Aorta (tissue), 5 donors: ENCODE measurements around the gene TBX3. TPM values are rescaled to one million over a fixed set of nuclear protein-coding genes. Genes with fewer than 3 reads are reported as not detected.
"Not testable (repeated sequence)": the region's sequence is repeated elsewhere in the genome, so short reads cannot be mapped to it uniquely, and the experiment has no call there.

ENCODE experiments used
- ATAC-seq: fragments of 200-7000 bp; cut with Tn5 transposase; one replicate; pipeline ENCODE4 v1.9.1; 2022; ENCODE audit warnings: moderate library complexity; ENCODE audit not compliant: low FRiP score
- DNase-seq, 2 donors: peaks; one replicate each; pipeline ENCODE4 v3.0.0-alpha.2; 2020
- H3K27ac ChIP-seq, 2 donors: one replicate each; pipeline ENCODE4 v1.5.1; 2013; ENCODE audit warnings: low read length in 2 of 2, mild to moderate bottlenecking in 2 of 2, moderate library complexity in 2 of 2, control low read depth in 1 of 2, inconsistent platforms in 1 of 2, low read depth in 1 of 2
- H3K27me3 ChIP-seq, 2 donors: one replicate each; pipeline ENCODE4 v1.6.1; 2013; ENCODE audit warnings: control low read depth in 1 of 2, low read length in 1 of 2, mild to moderate bottlenecking in 1 of 2, moderate library complexity in 1 of 2; ENCODE audit not compliant: insufficient read depth in 2 of 2, control insufficient read depth in 1 of 2
- H3K36me3 ChIP-seq, 2 donors: one replicate each; pipeline ENCODE4 v1.6.1; 2013; ENCODE audit warnings: control low read depth in 1 of 2, low read length in 1 of 2, mild to moderate bottlenecking in 1 of 2; ENCODE audit not compliant: insufficient read depth in 2 of 2, control insufficient read depth in 1 of 2
- H3K4me1 ChIP-seq, 2 donors: one replicate each; pipeline ENCODE4 v1.6.1; 2013; ENCODE audit warnings: low read length in 2 of 2, control low read depth in 1 of 2, mild to moderate bottlenecking in 1 of 2, moderate library complexity in 1 of 2; ENCODE audit not compliant: insufficient read depth in 2 of 2, control insufficient read depth in 1 of 2
- H3K4me3 ChIP-seq, 2 donors: one replicate each; pipeline ENCODE4 v1.5.1; 2013; ENCODE audit warnings: low read length in 2 of 2, control low read depth in 1 of 2, mild to moderate bottlenecking in 1 of 2
- H3K9me3 ChIP-seq: one replicate; pipeline ENCODE4 v1.6.1; 2013; ENCODE audit warnings: mild to moderate bottlenecking, low read length; ENCODE audit not compliant: control insufficient read depth
- WGBS, 2 donors: extraction: QIAGEN DNeasy Blood & Tissue Kit; methylation state at CpG; one replicate each; pipeline ENCODE4 v1.1.7; 2013; 5-methylcytosine and 5-hydroxymethylcytosine counted together
- intact Hi-C, 2 donors: fragments of 100-400 bp; cut with DNase I; formaldehyde crosslinking; loops; one replicate each; pipeline versions ENCODE4 v1.14.2 to v1.15.0; 2022
- long read RNA-seq, 2 donors: library from polyadenylated mRNA; unstranded; transcript quantifications; one replicate each; pipeline ENCODE4 v2.0.0, GENCODE V29; 2020 to 2021
- polyA plus RNA-seq, 2 donors: library from polyadenylated mRNA; stranded (reverse); fragments of 200-250 nt; gene quantifications; one replicate each; pipeline ENCODE4 v1.2.3, GENCODE V29; 2013
- total RNA-seq, 2 donors: library from RNA; stranded (reverse); fragmentation: NEBNext Ultra II Directional; extraction: Animal tissue kit (Norgen Biotek cat#: 25700); gene quantifications; one replicate each; pipeline ENCODE4 v1.2.1, GENCODE V29; 2021
- donor health status: healthy with polysubstance abuse.
- donor health status: Bipolar disorder and iron deficiency.
- donor health status: DM: no; HTN: no; CAD: no.
- donor health status: DM: no; HTN: no; CAD: no.
- donor health status: DM: yes; HTN: yes; CAD: no.

TBX3 gene
- 1 to 10 TPM; 3.7 to 6.8 TPM for total RNA-seq
- polyA plus RNA-seq, result 1 to 10 TPM; 2.2 to 5.1 TPM
- long read RNA-seq, donor 1, full-length matches to known transcripts, result 1 of 11 reads
- long read RNA-seq, donor 1, partial matches to known transcripts, result 10 of 11 reads
- long read RNA-seq, donor 1, other reads (novel, unspliced or antisense), result 0 of 11 reads
- long read RNA-seq, donor 2, full-length matches to known transcripts, result 2 of 15 reads
- long read RNA-seq, donor 2, partial matches to known transcripts, result 13 of 15 reads
- long read RNA-seq, donor 2, other reads (novel, unspliced or antisense), result 0 of 15 reads

DNA sequence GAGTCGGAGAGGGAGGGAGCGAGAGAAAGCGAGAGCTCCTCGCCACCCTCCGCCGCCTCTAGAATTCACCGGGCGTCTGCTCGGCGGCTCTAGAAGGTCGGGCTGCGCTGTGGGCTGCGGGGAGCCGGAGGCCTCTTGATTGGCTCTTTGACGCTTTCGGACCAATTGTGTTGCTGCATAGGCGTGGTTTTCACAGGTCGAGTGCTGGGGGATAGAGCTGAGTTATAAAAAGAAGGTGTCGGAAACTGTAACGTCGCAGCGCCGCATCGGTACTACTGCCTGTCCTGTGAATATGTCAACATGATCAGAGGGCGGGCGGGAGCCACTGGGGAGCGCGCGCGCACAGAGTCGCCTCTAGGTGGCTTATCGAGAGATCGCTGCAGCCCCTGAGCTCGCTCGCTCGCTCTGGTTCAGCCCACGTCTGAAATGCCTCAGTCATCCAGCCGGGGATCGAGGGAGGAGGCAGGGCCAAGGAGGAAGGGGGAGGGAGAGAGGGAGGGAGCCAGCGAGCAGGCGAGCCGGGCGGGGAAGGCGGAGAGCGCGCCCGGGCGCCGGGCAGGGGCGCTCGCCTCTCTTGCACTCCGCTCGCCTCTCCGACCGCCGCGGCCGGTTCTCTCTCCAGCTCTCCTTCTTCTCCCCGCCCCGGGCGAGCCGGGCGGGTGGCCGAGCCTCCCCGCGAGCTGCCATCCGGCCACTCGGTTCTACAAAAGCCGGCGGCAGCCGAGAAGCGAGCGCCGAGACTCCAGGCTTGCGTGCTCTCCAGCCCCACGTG lies at the start of gene TBX3:
Gene TBX3, minus strand, starts transcription at position 78 of the 772 bp plus-strand sequence. CDS start 975 bp downstream, outside the sequence.
- Histone ChIP-seq H3K27me3 (peaks cover 0 to 2% of the 10 kb centered on the region in 2 donors), H3K9me3 (no peaks in the 10 kb centered on the region), H3K36me3 (no peaks in the 10 kb centered on the region), H3K27ac (peak within 1 kb of the TSS in 1 of 2 donors; percentile 75), H3K4me3 (peak within 1 kb of the TSS; percentile 59 to 60), H3K4me1 (no peaks in the 10 kb centered on the region)
- DNase-seq (peak; percentile 92 to 95), ATAC-seq (peak; percentile 93)
- intact Hi-C loops, result loop anchor here in 1 of 2 donors (10.0 kb wide), 1 partner anchor 651 kb away; no protein-coding TSS in a partner anchor
- 0% methylated on average over 46 to 76 of the region's 76 CpGs for WGBS, 2 donors

DNA sequence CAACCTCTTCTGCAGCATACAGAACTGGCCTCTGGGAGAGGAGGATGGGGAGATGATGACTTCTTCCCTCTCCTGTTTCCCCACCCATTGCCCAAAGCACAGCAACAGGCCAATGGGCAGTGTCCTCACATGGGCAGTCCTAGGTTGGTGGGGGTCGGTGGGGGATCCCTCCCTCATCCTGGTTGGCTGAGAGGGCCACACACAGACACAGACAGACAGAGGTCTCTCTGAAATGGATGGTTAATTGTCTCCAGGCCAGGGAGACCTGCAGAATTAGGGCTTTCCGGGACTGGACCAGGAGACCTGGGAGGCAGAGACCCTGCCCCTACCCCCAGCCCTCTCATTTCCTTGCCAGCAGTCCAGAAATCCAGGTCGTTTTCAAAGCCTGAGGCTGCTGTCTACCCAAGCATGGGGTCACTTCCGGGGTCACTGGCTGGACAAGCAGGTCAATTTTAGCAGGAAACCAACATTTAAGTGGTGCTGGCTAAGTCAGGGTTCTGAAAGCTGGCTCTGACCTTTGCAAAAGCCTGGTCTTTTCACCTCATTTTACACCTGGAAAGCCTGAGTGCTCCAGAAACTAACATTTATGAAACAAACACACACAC lies 48.6 kb upstream of the TBX3 start:
- no peak for ATAC-seq
- no peaks in the 10 kb centered on the region for H3K4me1 ChIP-seq
- H3K27me3 ChIP-seq, result no peaks in the 10 kb centered on the region
- H3K9me3 ChIP-seq, result no peaks in the 10 kb centered on the region
- intact Hi-C loops, result no loop called here
- H3K27ac ChIP-seq, result no peak overlapping the region
- 53 to 57% methylated on average over 4 of the region's 4 CpGs for WGBS, 2 donors
- no peak overlapping the region for H3K4me3 ChIP-seq
- H3K36me3 ChIP-seq, result no peaks in the 10 kb centered on the region
- DNase-seq, result no peak

DNA sequence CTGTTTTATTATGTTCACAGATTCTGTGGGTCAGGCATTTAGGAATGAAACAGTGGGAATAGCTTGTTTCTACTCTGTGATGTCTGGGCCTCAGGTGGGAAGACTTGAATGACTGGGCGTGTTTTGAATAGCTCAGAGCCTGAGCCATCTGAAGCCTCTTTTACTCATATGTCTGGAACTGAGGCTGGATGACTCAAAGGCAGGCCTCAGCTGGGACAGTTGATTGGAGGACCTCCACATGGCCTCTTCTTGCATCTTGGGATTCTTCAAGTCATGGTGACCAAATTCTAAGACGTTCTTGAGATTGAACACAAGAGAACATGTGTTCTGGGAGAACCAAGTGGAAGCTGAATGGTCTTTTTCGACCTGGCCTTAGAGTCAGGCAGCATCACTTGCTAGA lies 45.8 kb upstream of the TBX3 start:
- no peaks in the 10 kb centered on the region for H3K36me3 ChIP-seq
- WGBS, 2 donors, result 85 to 88% methylated on average over 3 of the region's 3 CpGs

DNA sequence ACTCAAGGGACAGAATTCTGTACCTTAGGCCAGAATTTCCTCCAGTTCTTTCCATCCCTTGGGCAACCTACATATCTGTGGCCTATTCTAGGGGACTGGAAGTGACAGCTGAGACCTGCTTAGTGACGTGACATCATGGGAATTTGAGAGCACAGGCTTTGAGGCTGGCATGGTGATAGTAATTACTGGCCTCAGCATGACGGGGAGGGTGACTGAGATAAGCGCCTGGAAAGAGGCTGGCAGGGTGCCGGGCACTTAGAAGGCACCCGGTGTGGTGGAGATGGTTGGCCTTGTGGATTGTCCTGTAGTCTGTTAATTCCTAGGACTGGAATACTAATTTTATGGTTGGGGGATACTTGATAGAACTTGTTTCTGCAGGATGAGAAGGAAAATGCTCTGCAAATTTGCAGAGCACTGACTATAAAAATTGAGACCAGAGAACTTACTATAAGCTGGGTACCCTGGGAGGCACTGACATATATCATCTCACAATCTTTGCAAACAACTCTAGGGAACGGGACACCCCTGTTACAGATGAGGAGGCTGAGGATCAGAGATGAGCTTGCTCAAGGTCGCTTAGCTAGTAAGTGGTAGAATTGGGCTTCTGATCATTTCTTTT lies 42.2 kb upstream of the TBX3 start:
- ATAC-seq (no peak), DNase-seq (no peak)
- Histone ChIP-seq H3K36me3 (no peaks in the 10 kb centered on the region), H3K9me3 (no peaks in the 10 kb centered on the region), H3K27ac (no peak overlapping the region), H3K27me3 (no peaks in the 10 kb centered on the region), H3K4me3 (no peak overlapping the region), H3K4me1 (no peaks in the 10 kb centered on the region)
- intact Hi-C loops, result no loop called here
- 49 to 52% methylated on average over 7 of the region's 7 CpGs for WGBS, 2 donors

More for the DNA sequence above, 45.8 kb upstream of the TBX3 start:
- no peak for ATAC-seq
- intact Hi-C loops, result no loop called here
- H3K9me3 ChIP-seq, result no peaks in the 10 kb centered on the region
- H3K4me1 ChIP-seq, result no peaks in the 10 kb centered on the region
- no peak overlapping the region for H3K27ac ChIP-seq
- H3K27me3 ChIP-seq, result no peaks in the 10 kb centered on the region
- no peak overlapping the region for H3K4me3 ChIP-seq
- DNase-seq, result no peak

DNA sequence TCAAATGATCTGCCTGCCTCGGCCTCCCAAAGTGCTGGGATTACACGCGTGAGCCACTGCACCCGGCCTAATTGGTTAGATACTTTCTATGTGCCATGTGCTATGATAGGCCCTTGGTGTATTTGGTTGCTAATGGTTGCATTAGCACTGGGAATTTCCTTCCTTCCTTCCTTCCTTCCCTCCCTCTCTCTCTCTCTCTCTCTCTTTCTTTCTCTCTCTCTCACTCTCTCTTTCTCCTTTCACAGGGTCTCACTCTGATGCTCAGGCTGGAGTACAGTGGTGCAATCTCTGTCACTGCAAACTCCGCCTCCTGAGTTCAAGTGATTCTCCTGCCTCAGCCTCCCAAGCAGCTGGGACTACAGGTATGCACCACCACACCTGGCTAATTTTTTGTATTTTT lies 38.2 kb upstream of the TBX3 start:
- intact Hi-C loops, H3K27me3 ChIP-seq, H3K27ac ChIP-seq, ATAC-seq, H3K4me1 ChIP-seq, H3K36me3 ChIP-seq, DNase-seq, H3K9me3 ChIP-seq, H3K4me3 ChIP-seq: not testable (repeated sequence)
- WGBS, 2 donors, result 96 to 99% methylated on average over 5 of the region's 5 CpGs

DNA sequence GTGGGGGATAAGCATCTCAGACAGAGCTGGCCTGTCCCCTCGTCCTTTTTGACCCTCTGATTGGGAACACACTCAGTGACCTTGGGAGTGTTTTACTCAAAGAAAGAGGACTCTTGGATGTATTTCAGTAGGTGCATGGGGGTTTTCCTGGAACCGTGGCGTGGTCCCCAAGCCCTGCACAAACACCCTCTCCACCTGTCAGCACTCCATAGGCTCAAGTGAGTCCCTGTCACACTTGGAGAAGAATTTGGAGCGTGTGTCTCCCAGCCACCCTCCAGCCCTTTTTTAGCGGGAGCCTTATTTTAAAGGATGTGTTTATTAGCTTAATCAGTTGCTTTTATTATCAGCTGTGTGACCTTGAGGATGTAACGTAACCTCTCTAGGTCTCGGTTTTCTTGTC lies 37.3 kb upstream of the TBX3 start:
- intact Hi-C loops, result no loop called here
- 70 to 72% methylated on average over 7 of the region's 7 CpGs for WGBS, 2 donors
- Histone ChIP-seq H3K27me3 (no peaks in the 10 kb centered on the region), H3K9me3 (no peaks in the 10 kb centered on the region), H3K4me1 (no peaks in the 10 kb centered on the region), H3K4me3 (no peak overlapping the region), H3K27ac (no peak overlapping the region), H3K36me3 (no peaks in the 10 kb centered on the region)
- DNase-seq (no peak), ATAC-seq (no peak)

DNA sequence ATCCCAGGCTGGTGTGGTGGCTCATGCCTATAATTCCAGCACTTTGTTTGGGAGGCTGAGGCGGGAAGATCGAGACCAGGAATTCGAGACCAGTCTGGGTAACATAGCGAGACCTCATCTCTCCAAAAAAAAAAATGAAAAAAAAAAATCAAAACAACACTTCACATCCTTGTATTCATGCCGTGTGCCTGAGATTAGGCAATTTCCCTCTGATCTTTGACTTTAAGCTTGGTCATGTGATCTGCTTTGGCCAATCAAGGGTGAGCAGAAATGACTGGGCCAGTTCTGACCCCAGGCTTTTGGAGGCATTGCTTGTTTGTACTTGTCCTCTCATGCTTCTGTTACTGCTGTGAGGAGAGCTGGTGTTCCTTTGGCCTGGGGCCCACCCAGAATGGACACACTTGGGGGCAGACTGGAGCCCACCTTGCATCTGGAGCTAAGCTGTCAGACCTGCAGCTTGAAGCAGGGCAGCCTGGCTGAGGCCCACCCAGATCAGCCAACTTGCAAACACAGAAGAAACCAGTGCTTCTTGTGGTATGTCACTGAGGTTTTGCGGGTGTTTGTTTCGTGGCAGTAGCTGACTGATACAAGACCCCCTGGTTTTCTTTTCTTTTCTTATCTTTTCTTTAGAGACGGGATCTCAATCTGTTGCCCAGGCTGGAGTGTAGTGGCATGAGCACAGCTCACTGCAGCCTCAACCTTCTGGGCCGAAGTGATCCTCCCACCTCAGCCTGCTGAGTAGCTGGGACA lies 29.7 kb upstream of the TBX3 start:
- Histone ChIP-seq H3K4me3 (no peak overlapping the region), H3K4me1 (no peaks in the 10 kb centered on the region), H3K27ac (no peak overlapping the region), H3K36me3 (no peaks in the 10 kb centered on the region), H3K27me3 (no peaks in the 10 kb centered on the region), H3K9me3 (peaks cover 4% of the 10 kb centered on the region)
- no peak for DNase-seq
- intact Hi-C loops, result no loop called here
- 92% methylated on average over 9 of the region's 9 CpGs for WGBS, 2 donors
- ATAC-seq, result no peak

DNA sequence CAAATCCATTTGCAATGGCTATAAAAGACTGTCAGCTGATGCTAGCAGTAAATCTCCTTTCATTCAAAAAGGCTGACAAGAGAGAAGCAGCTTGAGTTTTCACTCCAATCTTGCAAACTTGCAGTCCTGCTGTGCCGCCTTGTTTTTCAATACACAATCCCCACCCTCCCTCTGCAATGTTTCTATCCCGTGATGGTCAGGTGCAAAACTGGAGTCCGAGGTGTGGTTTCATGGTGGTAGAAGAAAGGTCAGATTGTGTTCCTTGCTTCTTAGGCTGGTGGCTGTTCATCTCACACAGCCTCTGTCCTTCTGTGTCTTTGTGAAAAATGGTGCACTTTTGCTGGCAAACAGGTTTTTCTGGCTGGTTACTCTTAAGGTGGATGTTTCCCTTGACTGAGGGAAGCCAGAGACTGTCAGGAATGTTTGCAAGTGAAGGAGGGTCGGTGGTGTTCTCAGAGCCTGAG lies 27.7 kb upstream of the TBX3 start:
- no peak overlapping the region for H3K4me3 ChIP-seq
- H3K27ac ChIP-seq, result no peak overlapping the region
- peaks cover 4% of the 10 kb centered on the region for H3K9me3 ChIP-seq
- H3K27me3 ChIP-seq, result no peaks in the 10 kb centered on the region
- 20 to 34% methylated on average over 4 of the region's 4 CpGs for WGBS, 2 donors
- intact Hi-C loops, result no loop called here
- no peak for DNase-seq
- H3K36me3 ChIP-seq, result no peaks in the 10 kb centered on the region
- no peaks in the 10 kb centered on the region for H3K4me1 ChIP-seq
- no peak for ATAC-seq
